ENCODE data around the gene CSF3R. TPM values are rescaled to one million over a fixed set of nuclear protein-coding genes. Genes with fewer than 3 reads are reported as not detected.
A peak's percentile ranks its signal among the peaks of the same experiment; 100 is the strongest.

CSF3R gene
- total RNA-seq, 1 donor from 2014 or later = 3.1 TPM

DNA sequence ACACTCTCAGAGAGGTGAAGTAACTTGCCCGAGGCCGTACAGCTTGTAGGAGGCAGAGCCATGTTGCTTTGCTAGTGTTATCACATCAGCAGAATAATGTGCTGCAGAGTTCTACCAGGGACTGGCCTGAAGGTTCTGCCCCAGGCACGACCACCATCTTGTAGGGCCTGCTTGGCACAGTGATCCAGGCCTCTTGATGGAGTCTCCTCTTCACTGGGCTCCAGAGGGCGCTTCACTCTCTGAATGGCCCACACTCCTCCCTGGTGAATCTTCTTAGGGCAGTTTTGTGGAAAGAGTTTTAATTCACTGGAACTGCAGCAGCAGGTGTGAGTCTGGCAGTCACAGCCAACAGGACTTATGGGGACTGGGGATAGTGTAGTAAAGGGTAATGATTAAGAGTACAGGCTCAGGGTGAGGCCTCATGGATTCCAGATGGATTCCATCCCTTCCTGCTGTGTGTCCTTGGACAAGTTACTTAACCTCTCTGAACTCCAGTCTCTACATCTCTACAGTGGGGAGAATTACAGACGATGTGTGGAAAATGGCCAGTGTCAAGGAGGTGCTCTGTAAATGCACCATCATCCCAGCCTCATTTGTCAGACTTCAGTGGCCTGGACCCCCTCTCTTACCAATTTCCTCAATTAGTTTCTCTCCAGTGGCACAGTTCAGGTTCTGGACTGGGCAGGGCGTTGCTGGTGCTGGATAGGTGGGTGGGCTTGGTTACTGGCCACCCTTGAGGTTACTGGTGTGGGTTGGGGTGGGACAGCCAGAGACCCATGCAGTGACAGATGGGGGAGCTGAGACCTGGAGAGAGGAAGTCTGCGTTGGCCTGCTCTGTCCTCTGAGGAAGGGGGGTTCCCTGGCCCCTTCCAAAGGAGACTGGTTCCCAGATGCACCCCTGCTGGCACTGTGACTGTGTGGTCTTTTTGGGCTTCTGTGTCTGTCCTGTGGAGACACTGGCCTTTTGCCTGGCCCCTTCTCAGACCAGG is 45.9 kb upstream of the CSF3R start:
- no peaks in the 10 kb centered on the region for H3K9me3 ChIP-seq
- H3K4me1 ChIP-seq = no peaks in the 10 kb centered on the region
- TF ChIP-seq, protein P1, sequence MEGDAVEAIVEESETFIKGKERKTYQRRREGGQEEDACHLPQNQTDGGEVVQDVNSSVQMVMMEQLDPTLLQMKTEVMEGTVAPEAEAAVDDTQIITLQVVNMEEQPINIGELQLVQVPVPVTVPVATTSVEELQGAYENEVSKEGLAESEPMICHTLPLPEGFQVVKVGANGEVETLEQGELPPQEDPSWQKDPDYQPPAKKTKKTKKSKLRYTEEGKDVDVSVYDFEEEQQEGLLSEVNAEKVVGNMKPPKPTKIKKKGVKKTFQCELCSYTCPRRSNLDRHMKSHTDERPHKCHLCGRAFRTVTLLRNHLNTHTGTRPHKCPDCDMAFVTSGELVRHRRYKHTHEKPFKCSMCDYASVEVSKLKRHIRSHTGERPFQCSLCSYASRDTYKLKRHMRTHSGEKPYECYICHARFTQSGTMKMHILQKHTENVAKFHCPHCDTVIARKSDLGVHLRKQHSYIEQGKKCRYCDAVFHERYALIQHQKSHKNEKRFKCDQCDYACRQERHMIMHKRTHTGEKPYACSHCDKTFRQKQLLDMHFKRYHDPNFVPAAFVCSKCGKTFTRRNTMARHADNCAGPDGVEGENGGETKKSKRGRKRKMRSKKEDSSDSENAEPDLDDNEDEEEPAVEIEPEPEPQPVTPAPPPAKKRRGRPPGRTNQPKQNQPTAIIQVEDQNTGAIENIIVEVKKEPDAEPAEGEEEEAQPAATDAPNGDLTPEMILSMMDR (IDR thresholded peaks at IDR 0.05) = no peak
- no peaks in the 10 kb centered on the region for H3K36me3 ChIP-seq
- H3K27ac ChIP-seq = no peak overlapping the region
- DNase-seq (ENCODE audit: low spot score in 2 of 2) = peak in 1 of 2 donors; percentile 27
- H3K27me3 ChIP-seq = no peaks in the 10 kb centered on the region
- no peak overlapping the region for H3K4me3 ChIP-seq
- intact Hi-C loops (cut with DNase I) = no loop called here

GRCh38 chr1:36525166-36525565 is 42.5 kb upstream of the CSF3R start:
- Histone ChIP-seq H3K36me3 (no peaks in the 10 kb centered on the region), H3K9me3 (no peaks in the 10 kb centered on the region), H3K4me3 (no peak overlapping the region), H3K27me3 (no peaks in the 10 kb centered on the region), H3K4me1 (no peaks in the 10 kb centered on the region), H3K27ac (no peak overlapping the region)
- TF ChIP-seq, protein P1 (IDR thresholded peaks at IDR 0.05) = no peak
- intact Hi-C loops (cut with DNase I) = no loop called here
- DNase-seq (ENCODE audit: low spot score in 2 of 2) = peak in 1 of 2 donors; percentile 42

DNA sequence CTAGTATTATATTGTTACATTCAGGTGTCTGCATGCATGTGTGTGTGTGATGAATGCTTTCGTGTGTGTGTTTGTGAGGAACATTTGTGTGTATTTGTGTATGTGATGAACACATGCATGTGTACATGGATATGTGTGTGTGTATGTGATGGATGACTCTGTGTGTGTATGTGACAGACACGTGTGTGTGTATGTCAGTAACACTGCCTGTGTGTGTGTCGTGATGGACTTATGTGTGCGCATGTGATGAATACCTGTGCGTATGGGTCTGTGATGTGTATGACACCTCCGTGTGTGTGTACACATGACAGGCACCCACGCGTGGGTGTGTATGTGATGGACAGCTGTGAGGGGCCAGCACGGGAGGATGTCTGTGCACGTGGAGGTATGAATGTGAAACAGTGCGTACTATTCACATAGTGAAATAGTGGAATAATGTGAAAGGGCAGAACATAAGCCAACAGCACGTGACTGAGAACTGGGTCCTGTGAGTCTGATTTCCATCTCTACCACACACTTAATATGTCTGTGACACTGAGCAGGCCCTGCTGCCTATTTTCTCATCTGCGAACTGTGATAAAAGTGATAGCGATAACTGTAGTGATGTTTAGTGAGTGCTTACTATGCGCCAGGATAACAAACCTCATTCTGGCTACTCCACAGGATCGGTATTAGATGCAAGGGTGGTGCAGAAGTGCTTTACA is 41.8 kb upstream of the CSF3R start:
- H3K27me3 ChIP-seq = no peaks in the 10 kb centered on the region
- TF ChIP-seq, protein P1 (IDR thresholded peaks at IDR 0.05) = no peak
- intact Hi-C loops (cut with DNase I) = no loop called here
- H3K9me3 ChIP-seq = no peaks in the 10 kb centered on the region
- no peaks in the 10 kb centered on the region for H3K36me3 ChIP-seq
- peak in 1 of 2 donors; percentile 38 for DNase-seq (ENCODE audit: low spot score in 2 of 2)
- no peaks in the 10 kb centered on the region for H3K4me1 ChIP-seq
- H3K4me3 ChIP-seq = no peak overlapping the region
- no peak overlapping the region for H3K27ac ChIP-seq

- TF ChIP-seq, protein P1 (IDR thresholded peaks at IDR 0.05) = no peak
- Histone ChIP-seq H3K27me3 (no peaks in the 10 kb centered on the region), H3K9me3 (no peaks in the 10 kb centered on the region), H3K4me1 (no peaks in the 10 kb centered on the region), H3K4me3 (no peak overlapping the region), H3K27ac (no peak overlapping the region), H3K36me3 (no peaks in the 10 kb centered on the region)
- intact Hi-C loops (cut with DNase I) = no loop called here
- DNase-seq (ENCODE audit: low spot score in 2 of 2) = peak in 1 of 2 donors; percentile 21
These were observed 41.1 kb upstream of the CSF3R start for GRCh38 chr1:36523850-36524249.

DNA sequence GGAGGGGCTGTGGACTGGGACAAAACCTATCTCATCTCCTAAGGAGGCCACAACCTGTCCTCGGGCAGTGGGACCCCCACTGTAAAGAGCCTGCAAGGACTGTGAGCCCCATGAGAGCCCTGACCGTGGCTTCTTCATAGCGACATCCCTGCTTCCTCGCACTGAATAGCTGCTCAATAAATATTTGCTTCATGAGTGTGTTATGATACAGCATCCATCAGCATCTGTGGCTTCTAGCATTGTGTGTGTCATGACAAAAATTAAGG is 40.5 kb upstream of the CSF3R start:
- no peak overlapping the region for H3K27ac ChIP-seq
- peak in 1 of 2 donors; percentile 46 for DNase-seq (ENCODE audit: low spot score in 2 of 2)
- intact Hi-C loops (cut with DNase I) = no loop called here
- no peaks in the 10 kb centered on the region for H3K9me3 ChIP-seq
- H3K4me1 ChIP-seq = no peaks in the 10 kb centered on the region
- TF ChIP-seq, protein P1 (IDR thresholded peaks at IDR 0.05) = no peak
- no peaks in the 10 kb centered on the region for H3K27me3 ChIP-seq
- no peaks in the 10 kb centered on the region for H3K36me3 ChIP-seq
- no peak overlapping the region for H3K4me3 ChIP-seq

All from ascending aorta (tissue), 2 donors.